NCI-H1417 treated with DMSO at 0.1 percent for 48 hours (cell line): ENCODE measurements around the gene RAP1GDS1.

Source experiments
- DNase-seq: peaks from one replicate; lab custom pipeline; 2025; lab: John Stamatoyannopoulos, UW

The RAP1GDS1 gene

GRCh38 chr4:98482847-98483806, 221.9 kb downstream of the RAP1GDS1 start:
- no peak for DNase-seq

GRCh38 chr4:98484031-98484430, 222.8 kb downstream of the RAP1GDS1 start:
- no peak for DNase-seq

GRCh38 chr4:98485816-98486345, 224.7 kb downstream of the RAP1GDS1 start:
- no peak for DNase-seq

GRCh38 chr4:98490251-98490650, 229.1 kb downstream of the RAP1GDS1 start:
- DNase-seq, result no peak

DNA sequence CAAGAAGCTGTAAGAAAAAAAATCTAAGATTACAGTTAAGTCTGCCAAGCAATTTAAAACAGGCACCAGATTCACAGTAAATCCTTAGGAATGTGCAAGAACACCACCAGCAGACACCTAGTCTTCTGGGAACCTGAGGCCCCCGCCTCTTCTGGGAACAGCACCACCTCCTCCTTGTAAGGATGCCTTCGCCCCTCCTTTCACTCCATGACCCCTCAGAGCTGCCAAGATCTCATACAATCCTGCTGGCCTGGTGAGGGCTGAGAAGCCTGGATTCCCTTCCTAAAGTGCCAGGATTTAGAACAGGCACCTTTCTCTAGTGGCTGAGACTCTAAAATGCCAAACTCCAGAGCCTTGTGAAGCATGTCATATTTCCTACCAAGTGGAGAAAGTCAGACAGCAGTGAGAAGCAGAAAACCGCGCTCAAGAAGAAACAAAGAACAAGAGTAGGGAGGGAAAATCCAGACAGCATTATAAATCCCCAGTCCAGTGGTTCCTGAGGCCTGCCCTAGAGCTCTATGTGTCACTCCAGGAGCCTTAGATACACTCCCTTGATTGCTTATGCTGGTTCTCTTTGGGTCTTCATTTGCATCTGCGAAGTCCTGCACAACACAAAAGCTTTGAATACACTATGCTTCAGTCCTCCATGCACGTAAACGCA, 230.8 kb downstream of the RAP1GDS1 start:
- DNase-seq, result no peak

DNA sequence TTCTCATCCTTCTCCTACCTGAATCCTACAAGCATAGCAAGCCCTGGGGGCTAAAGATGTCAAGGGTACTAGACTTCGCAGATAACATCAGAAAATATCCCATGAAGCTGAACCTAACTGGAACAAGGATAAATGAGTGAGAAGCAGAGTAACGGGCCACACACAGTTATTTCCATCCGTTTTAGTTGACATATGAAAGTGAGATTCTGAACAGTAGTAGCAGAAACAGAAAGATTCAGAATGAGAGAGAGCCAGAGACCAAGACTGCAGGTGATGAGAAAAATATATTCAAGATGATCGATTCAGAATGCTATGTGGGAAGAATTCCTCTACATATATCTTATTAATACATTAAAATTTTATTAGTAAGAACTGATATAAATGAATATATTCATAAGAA, 232.1 kb downstream of the RAP1GDS1 start:
- no peak for DNase-seq
